HG02763 (cell line): Measurements from ENCODE around the gene TMEM53.
A peak's percentile ranks its signal among the peaks of the same experiment; 100 is the strongest.
"Not testable (repeated sequence)": the region's sequence is repeated elsewhere in the genome, so short reads cannot be mapped to it uniquely, and the experiment has no call there.

Experiments used
- ATAC-seq: cut with Tn5 transposase; IDR thresholded peaks from one replicate; pipeline ENCODE4 v1.9.1; 2021; ENCODE audit warnings: mild to moderate bottlenecking, moderate library complexity; ENCODE audit not compliant: unreplicated experiment

Gene TMEM53

DNA sequence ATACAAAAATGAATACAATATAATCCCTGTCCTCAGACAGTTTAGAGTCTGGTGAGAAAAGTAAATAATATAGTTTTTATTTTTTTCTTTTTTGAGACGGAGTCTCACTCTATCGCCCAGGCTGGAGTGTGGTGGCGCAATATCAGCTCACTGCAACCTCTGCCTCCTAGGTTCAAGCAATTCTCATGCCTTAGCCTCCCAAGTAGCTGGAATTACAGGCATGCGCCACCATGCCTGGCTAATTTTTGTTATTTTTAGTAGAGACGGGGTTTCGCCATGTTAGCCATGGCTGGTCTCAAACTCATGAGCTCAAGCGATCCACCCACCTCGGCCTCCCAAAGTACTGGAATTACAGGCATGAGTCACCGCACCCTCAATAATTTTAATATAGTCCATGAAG lies 25.1 kb upstream of the TMEM53 start:
- not testable (repeated sequence) for ATAC-seq

DNA sequence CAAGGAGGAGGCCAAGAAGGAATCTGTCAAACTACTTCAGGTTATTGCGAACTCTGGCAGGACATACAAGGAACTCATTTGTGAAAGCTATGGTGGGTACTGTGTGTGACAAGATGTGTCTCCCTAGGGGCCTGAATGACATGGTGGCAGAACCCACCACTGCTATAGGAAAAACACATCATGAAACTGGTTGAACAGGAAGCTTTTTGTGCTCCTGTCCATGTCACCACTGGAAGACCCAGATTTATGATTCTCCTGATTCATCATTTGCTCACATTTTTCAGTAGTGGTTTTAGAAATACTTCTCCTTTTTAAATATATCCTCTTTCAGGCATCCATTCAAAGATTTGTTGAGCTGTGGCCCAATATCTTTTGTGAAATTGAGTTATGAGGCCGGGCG lies 23.9 kb upstream of the TMEM53 start:
- ATAC-seq = no peak

DNA sequence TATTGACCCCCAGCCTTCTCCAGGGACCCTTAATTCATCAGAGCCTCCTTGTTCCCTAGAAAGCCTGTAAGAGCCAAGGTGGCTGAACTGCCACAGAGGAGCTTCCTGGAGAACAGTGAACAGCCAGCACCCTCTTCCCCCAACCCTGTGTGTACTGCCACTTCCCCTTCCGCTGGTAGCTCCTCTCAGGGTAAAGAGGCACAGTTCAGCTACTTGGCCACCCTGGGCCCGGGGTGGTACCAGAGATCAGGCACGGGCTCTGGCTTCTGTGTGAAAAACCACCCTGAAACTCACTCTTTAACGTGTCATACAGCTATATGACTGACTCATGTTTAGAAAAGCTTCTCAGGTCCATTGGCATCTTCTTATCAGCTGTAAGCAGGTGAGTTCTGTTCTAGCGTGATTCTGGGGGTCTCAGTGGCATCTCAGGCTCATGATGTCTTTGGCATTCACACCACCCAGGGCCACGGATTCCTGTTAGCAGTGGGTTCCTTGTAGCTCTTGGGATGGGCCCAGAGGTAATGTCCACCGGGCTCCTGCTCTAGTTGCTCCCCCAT lies 22.6 kb upstream of the TMEM53 start:
- no peak for ATAC-seq

DNA sequence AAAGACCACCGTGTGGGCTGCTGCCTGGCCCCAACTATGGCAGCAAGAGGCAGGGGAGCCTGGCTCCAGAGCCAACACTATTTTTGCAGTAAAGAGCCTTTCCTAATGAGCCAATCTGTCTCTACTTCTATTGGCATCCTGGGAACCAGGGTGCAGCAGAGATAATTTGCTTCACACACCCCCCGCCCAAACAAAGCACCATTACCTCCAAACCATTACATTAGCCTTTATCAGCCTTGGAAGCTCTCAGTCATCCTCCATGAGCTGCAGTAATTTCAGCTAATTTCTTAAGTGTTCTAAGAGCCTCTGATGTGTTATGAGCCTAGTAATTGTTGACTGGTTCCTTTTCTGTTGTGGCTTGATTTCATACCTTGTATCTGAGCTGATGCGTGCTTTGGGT lies 21.8 kb upstream of the TMEM53 start:
- no peak for ATAC-seq

DNA sequence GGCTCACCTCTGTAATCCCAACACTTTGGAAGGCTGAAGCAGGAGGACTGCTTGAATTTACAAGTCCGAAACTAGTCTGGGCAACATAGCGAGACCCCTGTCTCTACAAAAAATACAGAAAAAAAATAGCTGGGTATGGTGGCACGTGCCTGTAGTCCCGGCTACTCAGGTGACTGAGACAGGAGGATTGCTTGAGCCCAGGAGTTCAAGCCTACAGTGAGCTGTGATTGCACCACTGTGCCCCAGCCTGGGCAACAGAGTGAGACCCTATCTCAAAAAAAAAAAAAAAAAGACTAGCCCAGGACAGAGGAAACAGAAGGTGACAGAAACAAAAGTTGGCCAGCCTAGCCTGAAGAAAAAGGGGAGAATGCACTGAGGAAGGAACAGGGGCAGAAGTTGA lies 21.4 kb upstream of the TMEM53 start:
- no peak for ATAC-seq

DNA sequence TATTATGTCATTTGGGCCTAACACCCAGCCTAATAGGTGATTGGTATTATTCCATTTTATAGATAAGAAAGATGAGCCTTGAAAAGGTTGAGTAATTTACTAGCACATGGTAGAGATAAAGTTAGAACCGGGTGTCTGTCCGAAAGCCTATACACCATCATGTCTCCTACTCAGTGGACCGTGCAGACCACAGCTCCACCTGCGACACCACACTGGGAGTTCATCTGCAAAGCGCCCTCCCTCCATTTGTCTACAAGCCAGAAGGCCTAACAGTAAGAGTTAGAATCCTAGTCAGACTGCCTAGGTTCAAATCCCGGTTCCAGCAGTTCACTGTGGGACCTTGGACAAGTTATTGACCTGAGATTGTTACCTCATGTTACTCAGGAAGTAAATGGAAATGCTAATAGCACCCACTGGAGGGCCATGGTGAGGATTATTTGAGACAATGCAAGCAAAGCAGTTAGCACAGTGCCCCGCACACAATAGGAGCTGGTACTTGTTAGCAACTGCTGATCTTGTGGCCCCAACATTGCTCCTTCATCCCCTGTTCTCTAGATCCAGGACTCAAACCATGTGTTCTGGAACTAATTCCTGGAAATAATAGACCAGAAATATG lies 20.7 kb upstream of the TMEM53 start:
- peak; percentile 68 for ATAC-seq

DNA sequence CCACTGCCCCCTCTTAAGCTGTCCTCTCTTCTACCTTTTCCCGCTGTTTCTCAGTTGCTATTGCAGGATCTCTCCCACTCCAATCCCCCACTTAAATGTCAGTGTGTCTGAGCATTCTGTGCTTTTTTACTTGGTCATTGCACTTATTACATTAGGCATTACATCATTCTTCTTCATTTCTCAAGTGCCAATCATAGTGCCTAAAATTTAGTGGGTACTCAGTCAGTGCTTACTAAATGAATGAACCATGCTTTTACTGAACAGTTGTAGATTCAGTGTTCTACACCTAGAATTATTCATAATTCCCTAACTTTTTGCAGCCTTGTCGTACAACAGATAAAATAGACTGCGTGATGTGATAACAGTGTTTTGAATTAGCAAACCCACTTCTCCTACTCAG lies 19.6 kb upstream of the TMEM53 start:
- no peak for ATAC-seq

DNA sequence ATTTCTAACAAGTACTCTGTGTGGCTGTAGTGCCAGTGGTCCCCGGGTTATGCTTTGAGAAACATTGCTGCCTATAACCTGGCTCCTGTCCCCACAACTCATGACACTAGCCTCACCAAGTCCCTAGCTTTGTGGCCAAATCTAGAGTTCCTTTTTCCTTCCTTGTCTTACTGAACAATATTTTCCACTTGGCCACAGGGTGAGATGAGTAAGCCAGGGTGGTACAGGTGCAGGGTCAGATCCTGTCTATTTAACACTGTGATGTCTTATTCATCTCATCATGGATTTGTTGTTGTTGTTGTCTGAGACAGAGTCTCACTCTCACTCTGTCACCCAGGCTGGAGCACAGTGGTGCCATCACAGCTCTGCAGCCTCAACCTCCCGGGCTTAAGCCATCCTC lies 18.9 kb upstream of the TMEM53 start:
- no peak for ATAC-seq

DNA sequence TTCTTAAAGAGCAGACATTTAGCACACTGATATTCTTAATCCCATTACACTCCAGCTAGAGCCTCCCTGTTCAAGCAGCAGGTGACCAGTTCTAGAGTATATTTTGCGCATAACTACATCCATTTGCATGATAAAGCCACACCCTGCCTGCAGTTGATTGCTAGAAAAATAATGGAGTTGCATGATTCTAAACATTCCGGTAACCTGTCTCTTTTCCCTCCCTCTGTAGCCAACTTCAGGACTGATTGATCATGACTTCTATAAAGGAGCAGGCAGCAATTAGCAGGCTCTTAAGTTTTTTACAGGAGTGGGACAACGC lies 15.1 kb upstream of the TMEM53 start:
- ATAC-seq = no peak

DNA sequence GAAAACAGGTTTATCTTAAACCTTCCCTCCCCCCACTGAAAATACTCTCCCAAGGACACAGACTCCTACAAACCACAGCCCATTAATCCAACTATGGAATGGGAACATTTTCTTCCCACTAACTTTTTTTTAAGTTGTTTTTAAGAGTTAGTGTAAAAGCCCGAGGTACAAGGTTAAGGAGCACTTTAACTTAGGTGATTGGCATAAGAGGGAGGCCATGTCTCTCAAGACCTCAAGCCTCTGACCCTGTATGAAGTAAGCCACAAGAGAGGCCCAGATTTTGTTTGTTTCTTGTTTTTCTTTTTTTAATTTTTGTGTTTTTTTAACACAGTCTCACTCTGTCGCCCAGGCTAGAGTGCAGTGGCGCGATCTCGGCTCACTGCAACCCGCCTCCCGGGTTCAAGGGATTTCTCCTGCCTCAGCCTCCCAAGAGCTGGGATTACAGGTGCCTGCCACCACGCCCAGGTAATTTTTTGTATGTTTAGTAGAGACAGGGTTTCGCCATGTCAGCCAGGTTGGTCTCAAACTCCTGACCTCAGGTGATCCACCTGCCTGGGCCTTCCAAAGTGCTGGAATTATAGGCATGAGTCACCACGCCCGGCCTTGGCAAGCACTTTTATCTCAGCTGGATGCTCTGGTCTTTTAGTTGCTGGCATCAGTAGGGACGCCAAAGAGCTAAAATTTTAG lies 14.6 kb upstream of the TMEM53 start:
- ATAC-seq = no peak

DNA sequence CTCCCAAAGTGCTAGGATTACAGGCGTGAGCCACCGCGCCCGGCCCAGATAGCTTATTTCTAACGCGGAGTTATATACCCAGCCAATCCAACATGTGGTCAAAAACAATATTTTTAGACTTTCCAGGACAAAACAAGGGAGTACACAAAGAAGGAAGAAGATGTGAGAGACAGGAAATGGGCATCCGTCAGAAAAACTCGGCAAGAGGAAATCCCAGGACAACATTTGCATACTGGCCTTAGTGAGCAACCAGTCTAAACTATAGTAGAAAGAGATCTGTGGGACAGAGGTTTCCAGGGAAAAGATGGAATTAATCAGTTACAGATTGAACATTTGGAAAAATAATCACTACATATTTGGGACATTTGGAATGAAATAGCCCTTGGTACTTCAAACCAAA lies 11.6 kb upstream of the TMEM53 start:
- no peak for ATAC-seq

DNA sequence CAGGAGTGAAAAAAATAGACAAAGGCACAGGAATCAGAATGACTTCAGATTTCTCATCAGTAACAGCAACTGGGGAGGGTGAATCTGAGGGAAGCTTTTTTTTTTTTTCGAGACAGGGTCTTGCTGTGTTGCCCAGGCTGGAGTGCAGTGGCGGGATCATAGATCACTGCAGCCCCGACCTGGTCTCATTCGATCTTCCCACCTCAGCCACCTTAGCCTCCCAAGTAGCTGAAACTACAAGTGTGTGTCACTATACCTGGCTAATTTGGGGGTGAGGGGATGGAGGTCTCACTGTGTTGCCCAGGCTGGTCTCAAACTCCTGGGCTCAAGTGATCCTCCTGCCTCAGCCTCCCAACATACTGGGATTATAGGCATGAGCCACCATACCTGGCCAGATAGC lies 10.9 kb upstream of the TMEM53 start:
- ATAC-seq = no peak

DNA sequence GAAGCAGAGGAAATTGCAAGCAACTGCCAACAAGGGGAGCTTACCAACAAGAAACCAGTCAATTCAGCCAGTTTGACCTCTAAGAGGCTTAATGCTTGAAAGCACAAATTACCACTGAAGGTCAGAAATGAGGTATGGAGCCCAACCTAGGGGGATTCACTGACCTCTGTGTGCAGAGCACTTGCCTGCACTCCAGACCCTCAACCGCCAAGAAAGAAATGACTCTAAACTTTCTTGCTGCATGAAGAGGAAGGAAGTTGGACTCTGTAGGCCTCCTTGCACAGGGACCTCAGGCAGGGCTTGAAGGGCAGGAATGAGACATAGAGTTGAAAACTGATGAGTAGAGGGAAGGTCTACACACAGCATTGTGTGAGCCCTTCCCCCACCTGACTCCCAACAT lies 10.2 kb upstream of the TMEM53 start:
- no peak for ATAC-seq

DNA sequence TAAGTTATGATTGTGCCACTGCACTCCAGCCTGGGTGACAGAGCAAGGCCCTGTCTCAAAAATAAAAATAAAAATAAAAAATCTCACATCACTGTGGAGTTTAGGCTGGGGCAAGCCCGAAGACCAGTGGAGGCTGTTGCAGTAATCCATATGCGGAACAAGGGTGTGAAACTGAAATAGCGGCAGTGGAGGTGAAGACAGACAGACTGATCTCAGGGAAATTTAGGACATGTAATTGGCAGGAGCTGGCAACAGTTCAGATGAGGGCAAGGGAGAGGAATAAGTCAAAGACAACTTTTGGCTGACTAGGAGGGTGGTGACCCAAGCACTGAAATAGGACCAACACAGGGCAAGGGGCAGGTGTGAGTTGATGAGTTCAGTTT lies 8.6 kb upstream of the TMEM53 start:
- no peak for ATAC-seq

DNA sequence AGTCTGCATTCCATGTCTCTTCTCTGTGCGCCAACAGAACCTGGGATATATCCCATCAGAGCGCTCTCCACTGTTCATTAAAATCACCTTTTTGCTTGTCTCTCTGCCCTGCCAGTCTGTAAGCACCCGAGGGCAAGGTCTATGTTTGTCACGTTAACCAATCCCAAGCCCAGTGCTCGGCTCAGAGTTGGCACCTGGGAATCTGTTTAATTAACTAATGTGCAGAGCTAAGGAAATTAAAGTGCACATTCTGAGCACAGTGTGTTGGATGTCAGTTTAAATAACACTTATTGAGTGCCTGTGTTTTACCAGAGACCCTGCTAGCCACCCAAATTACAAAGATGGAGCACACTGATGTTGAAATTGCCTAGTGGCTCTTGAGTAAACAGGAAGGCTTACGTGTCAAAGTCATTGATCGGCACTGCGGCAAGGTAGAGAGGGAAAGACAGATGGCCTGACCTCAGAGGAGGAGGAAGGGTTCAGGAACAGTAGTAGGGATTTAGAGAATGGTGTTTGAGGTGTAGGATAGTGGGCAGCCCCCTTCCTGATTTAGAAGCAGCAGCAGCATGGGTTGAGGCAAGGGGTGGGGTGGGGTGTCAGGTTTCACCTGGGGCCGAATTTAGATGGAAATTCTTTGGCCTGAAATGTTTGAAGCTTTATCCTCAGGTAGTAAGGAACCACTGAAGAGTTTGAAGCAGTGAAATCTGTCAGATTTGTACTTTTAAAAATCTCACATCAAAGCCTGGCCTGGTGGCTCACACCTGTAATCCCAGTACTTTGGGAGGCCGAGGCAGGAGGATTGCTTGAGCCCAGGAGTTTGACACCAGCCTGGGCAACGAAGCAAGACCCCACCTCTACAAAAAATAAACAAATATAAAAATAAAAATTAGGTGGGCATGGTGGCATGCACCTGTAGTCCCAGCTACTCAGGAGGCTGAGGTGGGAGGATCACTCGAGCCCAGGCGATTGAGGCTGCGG lies 7.9 kb upstream of the TMEM53 start:
- no peak for ATAC-seq

DNA sequence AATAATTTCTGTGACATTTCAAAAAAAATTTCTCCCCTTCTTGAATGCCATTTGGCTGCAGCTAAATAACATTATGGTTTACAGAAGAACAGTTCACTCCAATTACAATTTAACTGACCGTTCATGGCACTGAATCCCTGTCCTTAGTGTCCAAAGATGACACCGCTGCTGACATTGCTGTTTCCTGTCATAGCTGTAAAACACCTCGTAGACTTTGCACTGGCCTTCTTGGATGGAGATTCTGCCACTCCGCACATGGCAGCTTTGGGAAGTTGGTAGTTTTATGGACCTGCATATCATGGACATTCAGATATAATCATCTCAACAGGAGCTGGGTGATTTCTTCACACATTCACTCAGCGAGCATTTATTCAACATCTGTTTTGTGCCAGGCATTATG lies 5.2 kb upstream of the TMEM53 start:
- ATAC-seq = no peak

DNA sequence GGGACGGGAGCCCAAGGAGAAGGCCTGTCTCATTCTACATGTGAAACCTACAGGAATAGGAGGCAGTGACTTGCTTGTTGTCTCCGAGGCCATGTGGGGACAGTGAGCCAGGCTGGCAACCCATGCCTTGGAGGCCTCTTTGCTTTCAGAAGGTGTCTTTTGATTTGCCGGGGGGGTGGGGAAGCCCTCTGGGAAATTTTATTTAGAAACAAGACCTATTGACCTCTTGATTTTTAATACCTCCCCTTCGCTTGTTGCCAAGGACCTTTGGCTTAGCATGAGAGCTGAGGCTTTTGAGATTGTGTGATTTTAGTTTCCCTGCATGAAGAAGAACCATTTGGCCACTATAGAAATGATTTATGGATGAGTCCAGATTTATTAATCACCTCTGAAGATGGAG lies 4.3 kb upstream of the TMEM53 start:
- ATAC-seq = no peak

DNA sequence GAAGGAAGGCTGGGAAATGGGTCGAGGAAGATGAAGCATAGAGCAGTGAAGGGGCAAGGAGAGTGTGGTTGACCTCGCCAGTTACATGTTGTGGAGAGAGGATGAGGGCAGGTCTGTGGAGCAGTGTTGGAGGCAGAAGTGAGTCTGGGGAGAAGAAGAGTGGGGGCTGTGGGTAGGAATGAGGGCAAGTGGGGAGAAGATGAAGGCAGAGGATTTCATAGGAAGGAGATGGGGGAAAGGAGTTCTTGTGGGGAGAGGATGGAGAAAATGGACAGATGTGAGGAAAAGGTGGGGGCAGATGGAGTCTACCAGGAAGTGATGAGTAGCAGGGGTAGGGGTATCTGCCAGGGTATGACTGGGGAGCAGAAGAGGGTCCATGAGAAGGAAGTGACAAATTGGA lies 3.8 kb upstream of the TMEM53 start:
- ATAC-seq = no peak

DNA sequence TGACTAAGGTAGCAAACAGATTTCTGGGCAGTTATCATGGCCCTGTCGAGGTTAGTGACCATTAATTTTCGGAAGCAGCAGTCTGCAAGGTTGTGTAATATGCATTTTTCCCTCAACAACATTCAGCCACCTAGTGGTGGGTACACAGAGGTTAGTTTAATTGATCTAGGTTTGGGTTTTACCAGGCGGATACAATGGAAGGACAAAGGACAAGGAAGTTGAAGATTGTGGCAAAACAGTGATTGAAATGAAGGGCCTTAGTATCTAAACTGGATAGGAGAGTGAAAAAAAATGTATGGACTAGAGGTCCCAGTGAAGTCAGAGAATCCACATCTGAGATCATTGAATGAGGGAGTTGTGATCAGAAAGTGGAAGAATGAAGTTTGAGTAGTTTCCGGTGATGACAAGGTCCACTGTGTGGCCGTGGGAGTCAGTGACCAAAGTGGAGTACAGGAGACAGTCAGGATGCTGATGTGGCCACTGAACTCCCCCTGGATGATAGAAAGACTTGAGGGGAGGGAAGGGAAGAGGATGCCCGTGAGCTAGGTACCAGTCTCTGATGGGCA lies 3.0 kb upstream of the TMEM53 start:
- no peak for ATAC-seq

DNA sequence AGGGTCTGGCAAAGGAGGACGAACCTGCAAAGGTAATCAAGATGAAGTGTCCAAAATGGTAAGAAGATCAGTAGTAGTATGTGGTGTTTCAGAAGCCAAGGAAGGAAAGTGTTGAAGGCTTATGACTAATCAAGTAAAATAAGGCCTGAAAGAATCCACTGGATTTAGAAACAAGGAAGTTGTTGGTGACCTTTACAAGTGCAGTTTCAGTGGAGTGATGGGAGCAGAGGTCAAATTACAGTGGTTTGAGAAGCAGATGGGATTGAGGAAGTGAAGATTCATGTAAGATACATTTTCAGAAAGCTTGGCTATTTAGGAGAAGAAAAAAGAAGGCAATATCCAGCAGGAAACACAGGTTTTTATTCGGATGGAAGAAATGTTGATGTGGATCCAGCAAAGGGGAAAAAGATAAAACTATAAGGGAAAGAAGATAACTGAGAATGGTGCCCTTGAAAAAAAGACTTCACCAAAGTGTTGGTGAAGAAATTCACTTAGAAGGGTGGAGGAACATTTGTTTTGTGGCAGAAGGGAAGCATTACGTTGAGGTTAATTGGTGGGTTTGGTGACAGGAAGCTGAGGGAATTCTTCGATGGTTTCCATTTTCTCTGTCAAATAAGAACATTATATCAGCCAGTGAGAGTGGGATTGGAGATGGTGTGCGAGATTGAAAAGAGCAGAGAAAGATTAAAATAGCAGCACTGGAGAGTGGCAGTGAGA lies 2.4 kb upstream of the TMEM53 start:
- ATAC-seq = no peak

DNA sequence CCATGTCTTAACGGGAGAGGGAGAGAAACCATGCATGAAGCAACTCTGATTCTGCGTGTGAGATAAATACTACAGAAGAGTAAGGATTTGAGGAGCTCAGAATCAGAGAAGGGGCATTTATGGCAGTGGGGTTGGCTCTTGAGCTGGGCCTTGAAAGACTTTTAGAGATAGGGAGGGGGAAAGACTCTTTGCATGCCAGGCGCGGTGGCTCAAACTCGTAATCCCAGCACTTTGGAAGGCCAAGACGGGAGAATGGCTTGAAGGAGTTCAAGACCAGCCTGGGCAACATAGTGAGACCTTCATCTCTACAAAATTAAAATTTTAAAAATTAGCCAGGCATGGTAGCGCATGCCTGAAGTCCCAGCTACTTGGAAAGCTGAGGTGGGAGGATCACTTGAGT lies 905 bp upstream of the TMEM53 start:
- ATAC-seq = no peak
